K562 (cell line): ENCODE measurements around the gene ZSCAN22. TPM values are rescaled to one million over a fixed set of nuclear protein-coding genes. Genes with fewer than 3 reads are reported as not detected.

ENCODE experiments used
- ATF1 ChIP-seq, 2 experiments: fragments of 450-650 bp in 1 of 2; IDR thresholded peaks; 2 replicates each; pipeline ENCODE4 v1.6.1; 2016; ENCODE audit warnings: missing compliant biosample characterization in 1 of 2, missing genetic modification characterization in 1 of 2
- CHAMP1 ChIP-seq: fragments of 450-650 bp; IDR thresholded peaks from 2 replicates; pipeline ENCODE4 v1.6.1; 2016; ENCODE audit warnings: mild to moderate bottlenecking
- ETS2 ChIP-seq: IDR thresholded peaks from 2 replicates; pipeline ENCODE4 v1.6.1; 2016; ENCODE audit warnings: borderline replicate concordance, missing genetic modification characterization, mild to moderate bottlenecking, moderate library complexity, missing compliant biosample characterization; ENCODE audit not compliant: poor library complexity, severe bottlenecking
- FIP1L1 ChIP-seq: fragments of 200-400 bp; formaldehyde crosslinking; IDR thresholded peaks from 2 replicates; pipeline ENCODE4 v1.6.1; 2018; ENCODE audit warnings: mild to moderate bottlenecking, low read depth, low read length; ENCODE audit not compliant: poor library complexity, severe bottlenecking
- L3MBTL2 ChIP-seq: fragments of 450-650 bp; IDR thresholded peaks from 2 replicates; pipeline ENCODE4 v1.6.1; 2016; ENCODE audit warnings: mild to moderate bottlenecking, moderate library complexity
- MAZ ChIP-seq, 2 experiments: fragments of 450-650 bp in 1 of 2; sonication (generic) in 1 of 2; formaldehyde crosslinking; IDR thresholded peaks in 1 of 2; conservative IDR thresholded peaks in 1 of 2; 2 replicates each; pipeline versions ENCODE4 v1.4.0 to v1.5.0; 2020; ENCODE audit warnings: mild to moderate bottlenecking in 1 of 2, missing genetic modification reagents in 1 of 2
- POLR2B ChIP-seq: fragments of 450-650 bp; IDR thresholded peaks from 2 replicates; pipeline ENCODE4 v1.6.1; 2018; ENCODE audit warnings: low read depth; ENCODE audit not compliant: partially characterized antibody
- PURB ChIP-seq: sonication (generic); formaldehyde crosslinking; IDR thresholded peaks from 2 replicates; pipeline ENCODE4 v1.9.0; 2021; ENCODE audit warnings: low read depth, mild to moderate bottlenecking, missing genetic modification reagents
- RHOXF2B ChIP-seq: fragments of 250-450 bp; sonication (Bioruptor Pico); conservative IDR thresholded peaks from 2 replicates; pipeline ENCODE4 v1.5.1; 2021
- THRA ChIP-seq: fragments of 450-650 bp; IDR thresholded peaks from 2 replicates; pipeline ENCODE4 v1.6.1; 2017; ENCODE audit warnings: mild to moderate bottlenecking, moderate library complexity
- ZBTB33 ChIP-seq: sonication (generic); formaldehyde crosslinking; IDR thresholded peaks from 2 replicates; pipeline ENCODE4 v1.8.1; 2023; ENCODE audit warnings: mild to moderate bottlenecking, missing genetic modification reagents
- ZBTB7A ChIP-seq: IDR thresholded peaks from 2 replicates; pipeline ENCODE4 v1.6.1; 2011; ENCODE audit warnings: low read depth, mild to moderate bottlenecking, low read length, moderate library complexity, borderline replicate concordance; ENCODE audit not compliant: control insufficient read depth
- ZC3H4 ChIP-seq: sonication (generic); formaldehyde crosslinking; IDR thresholded peaks from 2 replicates; pipeline ENCODE4 v1.9.0; 2021; ENCODE audit warnings: missing genetic modification reagents, borderline replicate concordance
- ZNF165 ChIP-seq: fragments of 250-450 bp; sonication (Bioruptor Pico); IDR thresholded peaks from 2 replicates; pipeline ENCODE4 v1.4.0; 2020; ENCODE audit warnings: borderline replicate concordance
- ZNF174 ChIP-seq: fragments of 250-450 bp; sonication (Bioruptor Pico); IDR thresholded peaks from 2 replicates; pipeline ENCODE4 v1.4.0; 2020; ENCODE audit warnings: mild to moderate bottlenecking
- ZNF584 ChIP-seq: fragments of 200-800 bp; sonication (Bioruptor generic); IDR thresholded peaks from 2 replicates; pipeline ENCODE4 v1.6.1; 2016; ENCODE audit warnings: low read depth, mild to moderate bottlenecking, missing genetic modification characterization, missing compliant biosample characterization
- ZZZ3 ChIP-seq: fragments of 450-650 bp; IDR thresholded peaks from 2 replicates; pipeline ENCODE4 v1.6.1; 2016; ENCODE audit warnings: antibody characterized with exemption, mild to moderate bottlenecking, moderate library complexity
- polyA plus RNA-seq, 8 experiments: library from polyadenylated mRNA; depleted of rRNA in 4 of 8; stranded (reverse) in 5 of 8; unstranded in 3 of 8; fragments of >200 nt; fragmentation: Nextera tagmentation in 2 of 8; fragmentation: Illumina TruSeq in 1 of 8; extraction: Ambion mirVana in 2 of 8; extraction: Trizol in 1 of 8; gene quantifications; 2 replicates each; pipeline versions ENCODE4 v1.2.1 to v1.2.3, GENCODE V29; 2011 to 2014; ENCODE audit warnings: inconsistent platforms in 1 of 8, missing spikeins in 1 of 8
- total RNA-seq, 7 experiments: library from RNA; depleted of rRNA in 6 of 7; stranded (reverse); fragments of >200 nt in 6 of 7; fragmentation: Illumina TruSeq in 2 of 7; extraction: Trizol in 2 of 7; gene quantifications; 2 replicates each; pipeline versions ENCODE4 v1.2.1 to v1.2.3, GENCODE V29; 2011 to 2021; ENCODE audit warnings: low replicate concordance in 1 of 7
- TF ChIP-seq, protein P1 (sequence below): IDR thresholded peaks from 2 replicates; pipeline ENCODE4 v1.6.1; 2016; ENCODE audit warnings: missing genetic modification characterization, missing compliant biosample characterization

Gene ZSCAN22
- total and polyA plus RNA-seq, 9 of the 15 experiments (the other 6 are each of a cell fraction or from before 2014, with no cell fraction given), result 0.98 to 5.3 (median 3.0) TPM

DNA sequence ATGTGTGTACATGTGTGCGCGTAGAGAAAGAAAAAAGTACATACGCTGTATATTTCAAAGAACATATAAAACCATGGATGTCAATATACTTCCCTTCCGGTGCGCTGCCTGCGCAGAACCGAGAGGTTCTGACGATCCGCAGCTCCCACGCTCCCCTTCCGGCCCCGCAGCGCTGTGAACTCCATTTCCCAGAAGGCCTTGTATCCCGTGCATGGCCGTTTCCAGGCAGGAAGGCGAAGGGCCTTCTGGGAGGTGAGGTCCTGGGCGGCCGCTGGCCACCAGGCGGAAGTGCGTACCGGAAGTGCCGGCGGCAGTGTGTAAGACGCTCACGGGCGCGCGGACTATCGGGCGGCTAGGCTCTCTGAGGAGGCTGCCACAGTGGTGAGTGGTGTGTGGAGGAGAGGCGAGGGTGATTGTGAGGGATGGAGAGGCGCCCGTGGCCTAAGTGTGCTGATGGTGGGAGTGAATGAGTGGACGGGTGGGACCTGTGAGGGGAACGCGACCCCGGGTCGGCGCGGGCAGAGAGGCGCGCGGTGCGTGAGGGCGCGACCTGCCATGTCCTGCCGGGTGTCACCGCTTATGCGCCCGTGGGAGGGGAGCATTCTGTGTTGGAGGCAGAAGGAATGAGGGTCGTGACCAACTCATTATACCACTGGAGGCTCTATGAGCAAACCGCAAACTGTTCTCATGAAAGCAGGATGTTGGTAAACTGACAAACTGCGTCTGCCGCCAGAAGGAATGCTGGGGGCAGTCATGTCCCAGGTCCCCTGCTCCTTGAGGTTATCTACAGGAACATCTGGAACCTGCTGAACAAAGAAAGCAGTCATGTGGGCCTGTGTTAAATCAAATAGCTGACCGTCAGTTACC is 21.5 kb upstream of the ZSCAN22 start, which contains the start of gene ERVK3-1 (continued):
- TF ChIP-seq ZBTB33, result no peak
- peak; percentile 68 for TF ChIP-seq FIP1L1
- peak; percentile 65 for TF ChIP-seq L3MBTL2
- TF ChIP-seq, protein P1, sequence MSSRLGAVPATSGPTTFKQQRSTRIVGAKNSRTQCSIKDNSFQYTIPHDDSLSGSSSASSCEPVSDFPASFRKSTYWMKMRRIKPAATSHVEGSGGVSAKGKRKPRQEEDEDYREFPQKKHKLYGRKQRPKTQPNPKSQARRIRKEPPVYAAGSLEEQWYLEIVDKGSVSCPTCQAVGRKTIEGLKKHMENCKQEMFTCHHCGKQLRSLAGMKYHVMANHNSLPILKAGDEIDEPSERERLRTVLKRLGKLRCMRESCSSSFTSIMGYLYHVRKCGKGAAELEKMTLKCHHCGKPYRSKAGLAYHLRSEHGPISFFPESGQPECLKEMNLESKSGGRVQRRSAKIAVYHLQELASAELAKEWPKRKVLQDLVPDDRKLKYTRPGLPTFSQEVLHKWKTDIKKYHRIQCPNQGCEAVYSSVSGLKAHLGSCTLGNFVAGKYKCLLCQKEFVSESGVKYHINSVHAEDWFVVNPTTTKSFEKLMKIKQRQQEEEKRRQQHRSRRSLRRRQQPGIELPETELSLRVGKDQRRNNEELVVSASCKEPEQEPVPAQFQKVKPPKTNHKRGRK (tag), result no peak
- no peak for TF ChIP-seq ZNF165 (CRISPR knock-in tag)
- TF ChIP-seq ETS2 (tag), result no peak
- peak; percentile 79 to 80 for TF ChIP-seq MAZ (CRISPR knock-in tag; conservative IDR thresholded peaks at IDR 0.05 in 1 of 2, IDR thresholded peaks at IDR 0.05 in 1 of 2)
- TF ChIP-seq POLR2B, result peak; percentile 98
- TF ChIP-seq ZBTB7A, result peak; percentile 68; the same call in 1 of the 2 replicates
- TF ChIP-seq ZZZ3, result 0 out of 2 replicates have a peak, but pooled peaks have one; percentile 37
- no peak for TF ChIP-seq RHOXF2B (CRISPR knock-in tag)
- peak; percentile 66 for TF ChIP-seq ATF1 (CRISPR knock-in tag; IDR thresholded peaks at IDR 0.05)
- TF ChIP-seq ATF1 (tag; IDR thresholded peaks at IDR 0.05), result peak; percentile 95
- TF ChIP-seq ZNF174 (CRISPR knock-in tag), result no peak
- no peak for TF ChIP-seq PURB (CRISPR knock-in tag)
- peak; percentile 86 for TF ChIP-seq ZNF584
- 0 out of 2 replicates have a peak, but pooled peaks have one; percentile 56 for TF ChIP-seq ZC3H4 (CRISPR knock-in tag)
- no peak for TF ChIP-seq THRA
- no peak for TF ChIP-seq CHAMP1
